ENCODE data around the gene PALMD. TPM values are rescaled to one million over a fixed set of nuclear protein-coding genes. Genes with fewer than 3 reads are reported as not detected.

PALMD gene
- total RNA-seq, 1 donor from 2014 or later = 122 TPM

- DNase-seq (ENCODE audit: extremely low read depth, low read depth, low spot score) = no peak
These were observed 36.4 kb downstream of the PALMD start for GRCh38 chr1:99682291-99682751.

- peak; percentile 82 for DNase-seq (ENCODE audit: extremely low read depth, low read depth, low spot score)
These were observed 39.7 kb downstream of the PALMD start for GRCh38 chr1:99685516-99686180.

GRCh38 chr1:99691175-99691574, 45.3 kb downstream of the PALMD start:
- DNase-seq (ENCODE audit: extremely low read depth, low read depth, low spot score) = peak; percentile 98

- DNase-seq (ENCODE audit: extremely low read depth, low read depth, low spot score) = no peak
These were observed 50.7 kb downstream of the PALMD start for GRCh38 chr1:99696616-99697015.

GRCh38 chr1:99697580-99697979, 51.7 kb downstream of the PALMD start:
- no peak for DNase-seq (ENCODE audit: extremely low read depth, low read depth, low spot score)

- no peak for DNase-seq (ENCODE audit: extremely low read depth, low read depth, low spot score)
These were observed 54.1 kb downstream of the PALMD start for GRCh38 chr1:99700020-99700419.

- DNase-seq (ENCODE audit: extremely low read depth, low read depth, low spot score) = no peak
These were observed 56.3 kb downstream of the PALMD start for GRCh38 chr1:99702221-99702620.

GRCh38 chr1:99704356-99704816, 58.5 kb downstream of the PALMD start:
- no peak for DNase-seq (ENCODE audit: extremely low read depth, low read depth, low spot score)

- no peak for DNase-seq (ENCODE audit: extremely low read depth, low read depth, low spot score)
These were observed 59.5 kb downstream of the PALMD start for GRCh38 chr1:99705385-99705784.

GRCh38 chr1:99707535-99708142, 61.7 kb downstream of the PALMD start:
- DNase-seq (ENCODE audit: extremely low read depth, low read depth, low spot score) = no peak

- no peak for DNase-seq (ENCODE audit: extremely low read depth, low read depth, low spot score)
These were observed 65.1 kb downstream of the PALMD start for GRCh38 chr1:99710994-99711393.

GRCh38 chr1:99713006-99713405, 67.1 kb downstream of the PALMD start:
- no peak for DNase-seq (ENCODE audit: extremely low read depth, low read depth, low spot score)

GRCh38 chr1:99717005-99717404, 71.1 kb downstream of the PALMD start:
- no peak for DNase-seq (ENCODE audit: extremely low read depth, low read depth, low spot score)

- no peak for DNase-seq (ENCODE audit: extremely low read depth, low read depth, low spot score)
These were observed 77.3 kb downstream of the PALMD start for GRCh38 chr1:99723251-99723650.

- DNase-seq (ENCODE audit: extremely low read depth, low read depth, low spot score) = no peak
These were observed 80.1 kb downstream of the PALMD start for GRCh38 chr1:99725996-99726395.

GRCh38 chr1:99726407-99726806, 80.5 kb downstream of the PALMD start:
- DNase-seq (ENCODE audit: extremely low read depth, low read depth, low spot score) = no peak

GRCh38 chr1:99726818-99727217, 80.9 kb downstream of the PALMD start:
- no peak for DNase-seq (ENCODE audit: extremely low read depth, low read depth, low spot score)

GRCh38 chr1:99727575-99728185, 81.8 kb downstream of the PALMD start:
- peak; percentile 27 for DNase-seq (ENCODE audit: extremely low read depth, low read depth, low spot score)

- peak; percentile 61 for DNase-seq (ENCODE audit: extremely low read depth, low read depth, low spot score)
These were observed 82.8 kb downstream of the PALMD start for GRCh38 chr1:99728494-99729235.

- DNase-seq (ENCODE audit: extremely low read depth, low read depth, low spot score) = no peak
These were observed 85.5 kb downstream of the PALMD start for GRCh38 chr1:99731384-99731783.

GRCh38 chr1:99735852-99736251, 89.9 kb downstream of the PALMD start:
- no peak for DNase-seq (ENCODE audit: extremely low read depth, low read depth, low spot score)
